Calu3 (cell line): ENCODE results near the gene FLYWCH2. TPM values are rescaled to one million over a fixed set of nuclear protein-coding genes. Genes with fewer than 3 reads are reported as not detected.

Source experiments
- BruUV-seq: library from RNA; stranded (reverse); fragments of 400-500 nt; replicated peaks from 2 replicates; lab custom pipeline; 2021; lab: Mats Ljungman, UMichigan
- CTCF ChIA-PET: fragments of 300-600 bp; sonication (Branson Sonifier 250); formaldehyde crosslinking; loops from one replicate; lab custom pipeline; 2022; ENCODE audit warnings: antibody characterized with exemption; lab: Charles Lee
- DNase-seq: peaks from one replicate; pipeline ENCODE4 v3.0.0; 2022
- H3K27ac Mint-ChIP-seq: one replicate; pipeline ENCODE4 v1.8.0; 2022; ENCODE audit warnings: mixed read lengths; ENCODE audit not compliant: unreplicated experiment
- H3K27me3 Mint-ChIP-seq: one replicate; pipeline ENCODE4 v1.8.0; 2022; ENCODE audit warnings: mixed read lengths; ENCODE audit not compliant: unreplicated experiment
- H3K36me3 Mint-ChIP-seq: one replicate; pipeline ENCODE4 v1.8.0; 2022; ENCODE audit warnings: mild to moderate bottlenecking, moderate library complexity, mixed read lengths; ENCODE audit not compliant: insufficient read depth, unreplicated experiment
- H3K4me1 Mint-ChIP-seq: one replicate; pipeline ENCODE4 v1.8.0; 2022; ENCODE audit warnings: mild to moderate bottlenecking, low read depth, mixed read lengths; ENCODE audit not compliant: unreplicated experiment
- H3K4me3 Mint-ChIP-seq: one replicate; pipeline ENCODE4 v1.8.0; 2022; ENCODE audit warnings: mild to moderate bottlenecking, low read depth, moderate library complexity, mixed read lengths; ENCODE audit not compliant: unreplicated experiment
- H3K9me3 Mint-ChIP-seq: one replicate; pipeline ENCODE4 v1.8.0; 2022; ENCODE audit warnings: low read depth, mixed read lengths; ENCODE audit not compliant: unreplicated experiment
- CTCF ChIP-seq: fragments of 200-600 bp; IDR thresholded peaks from one replicate; pipeline ENCODE4 v1.8.0; 2022; ENCODE audit warnings: antibody characterized with exemption; ENCODE audit not compliant: unreplicated experiment
- intact Hi-C: fragments of 100-400 bp; cut with micrococcal nuclease; formaldehyde crosslinking; loops from one replicate; pipeline ENCODE4 v1.10.0; 2022; ENCODE audit not compliant: unreplicated experiment
- total RNA-seq: library from RNA; stranded (reverse); gene quantifications from 2 replicates; pipeline ENCODE4 v1.2.3, GENCODE V29; 2022

The FLYWCH2 gene
- total RNA-seq, 1 experiment from 2014 or later = 13.0 TPM

- no peaks in the 10 kb centered on the region for H3K4me1 Mint-ChIP-seq
- peak overlapping the region; percentile 88 for H3K4me3 Mint-ChIP-seq
- no peaks in the 10 kb centered on the region for H3K9me3 Mint-ChIP-seq
- peak; percentile 97 for TF ChIP-seq CTCF
- H3K27ac Mint-ChIP-seq = peak overlapping the region; percentile 83
- H3K27me3 Mint-ChIP-seq = no peaks in the 10 kb centered on the region
- peak; percentile 99 for DNase-seq
- intact Hi-C loops = loop anchor here (1.0 kb wide), 1 partner anchor 29 kb away; no protein-coding TSS in a partner anchor
- CTCF ChIA-PET = interaction anchor here (0.7 to 2.0 kb wide), 11 partner anchors 10 to 92 kb away, joined by 3 to 64 read pairs (median 3); partner anchors contain the start of genes FLYWCH2 and PRSS22
- TSS peak; percentile 99 for BruUV-seq
- peaks cover 14% of the 10 kb centered on the region for H3K36me3 Mint-ChIP-seq
These were observed 14.8 kb upstream of the FLYWCH2 start for GRCh38 chr16:2867987-2868789.

- Mint-ChIP-seq H3K4me1 (no peaks in the 10 kb centered on the region), H3K27me3 (no peaks in the 10 kb centered on the region), H3K9me3 (no peaks in the 10 kb centered on the region), H3K4me3 (no peak overlapping the region), H3K36me3 (peaks cover 10% of the 10 kb centered on the region), H3K27ac (no peak overlapping the region)
- no peak for TF ChIP-seq CTCF
- intact Hi-C loops = no loop called here
- DNase-seq = no peak
- BruUV-seq = no TSS peak
- CTCF ChIA-PET = no interaction called here
These were observed 11.1 kb upstream of the FLYWCH2 start for GRCh38 chr16:2871926-2872325.

GRCh38 chr16:2874032-2874911 lies 8.7 kb upstream of the FLYWCH2 start:
- H3K4me3 Mint-ChIP-seq = no peak overlapping the region
- CTCF ChIA-PET = interaction anchor here (0.6 to 0.7 kb wide), 9 partner anchors 17 to 591 kb away, joined by 3 to 8 read pairs (median 5); no protein-coding TSS in a partner anchor
- no TSS peak for BruUV-seq
- H3K27me3 Mint-ChIP-seq = no peaks in the 10 kb centered on the region
- no peaks in the 10 kb centered on the region for H3K36me3 Mint-ChIP-seq
- TF ChIP-seq CTCF = no peak
- H3K4me1 Mint-ChIP-seq = no peaks in the 10 kb centered on the region
- H3K9me3 Mint-ChIP-seq = no peaks in the 10 kb centered on the region
- H3K27ac Mint-ChIP-seq = no peak overlapping the region
- intact Hi-C loops = loop anchor here (2.0 kb wide), 1 partner anchor 45 kb away; no protein-coding TSS in a partner anchor
- DNase-seq = no peak

- CTCF ChIA-PET = interaction anchor here (0.6 to 0.7 kb wide), 9 partner anchors 16 to 591 kb away, joined by 3 to 8 read pairs (median 5); no protein-coding TSS in a partner anchor
- no peak overlapping the region for H3K27ac Mint-ChIP-seq
- peaks cover 3% of the 10 kb centered on the region for H3K9me3 Mint-ChIP-seq
- no peaks in the 10 kb centered on the region for H3K4me1 Mint-ChIP-seq
- no peaks in the 10 kb centered on the region for H3K27me3 Mint-ChIP-seq
- H3K4me3 Mint-ChIP-seq = no peak overlapping the region
- peak; percentile 84 for DNase-seq
- no TSS peak for BruUV-seq
- H3K36me3 Mint-ChIP-seq = no peaks in the 10 kb centered on the region
- TF ChIP-seq CTCF = peak; percentile 98
- intact Hi-C loops = loop anchor here (2.0 kb wide), 1 partner anchor 44 kb away; no protein-coding TSS in a partner anchor
These were observed 8.1 kb upstream of the FLYWCH2 start for GRCh38 chr16:2874912-2875362.
